ENCODE measurements around the gene CDC42BPB. TPM values are rescaled to one million over a fixed set of nuclear protein-coding genes. Genes with fewer than 3 reads are reported as not detected.

Gene CDC42BPB
- total and polyA plus RNA-seq, 2 of the 13 experiments (the other 11 are each of a cell fraction or from before 2014, with no cell fraction given): 19.7 to 32.3 TPM

DNA sequence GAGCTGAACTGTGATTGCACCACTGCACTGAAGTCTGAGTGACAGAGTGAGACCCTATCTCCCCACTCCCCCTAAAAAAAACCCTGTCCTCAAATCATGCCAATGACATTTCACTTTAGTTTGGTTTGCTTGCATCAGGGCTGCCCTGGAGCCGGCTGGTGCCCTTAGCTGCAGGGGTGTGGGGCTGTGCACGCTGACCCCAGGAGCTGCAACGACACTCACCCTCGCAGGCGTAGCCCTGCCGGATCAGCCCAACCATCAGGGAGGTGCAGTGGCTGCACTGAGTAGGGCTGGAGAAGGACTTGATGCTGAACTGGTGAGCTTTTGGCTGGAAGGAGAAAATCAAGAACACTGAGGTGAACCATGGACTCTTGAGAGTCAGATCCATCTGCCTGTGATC, 105.1 kb downstream of the CDC42BPB start:
- no peak overlapping the region for H3K9ac ChIP-seq (ENCODE audit: insufficient read depth, low read depth, low read length)
- H3K4me1 ChIP-seq (ENCODE audit: insufficient read depth, low read length): no peaks in the 10 kb centered on the region
- H3K4me2 ChIP-seq (ENCODE audit: low read depth, low read length): no peak overlapping the region
- in situ Hi-C loops (cut with HindIII; ENCODE audit: extremely low pct_ligation_motif_present, low pct_unique_long_range_greater_than_20kb): no loop called here
- H4K20me1 ChIP-seq (ENCODE audit: insufficient read depth, low read length): no peaks in the 10 kb centered on the region
- no peak overlapping the region for H3K27ac ChIP-seq (ENCODE audit: extremely low read length, insufficient read depth, low read length)
- FAIRE-seq (no peak), DNase-seq (ENCODE audit: low spot score) (no peak), ATAC-seq (no peak)
- no peaks in the 10 kb centered on the region for H3K9me3 ChIP-seq (ENCODE audit: low read length)
- intact Hi-C loops (cut with micrococcal nuclease; ENCODE audit: unreplicated experiment): no loop called here
- no TSS peak for BruUV-seq (replicated peaks)
- peaks cover 24 to 47% of the 10 kb centered on the region in 2 experiments for H3K36me3 ChIP-seq (replicated peaks in 1 of 2; ENCODE audit: control insufficient read depth in 1 of 2, insufficient read depth in 2 of 2, low read length in 2 of 2)
- no peak overlapping the region for H2AFZ ChIP-seq (ENCODE audit: low read length)
- H3K27me3 ChIP-seq (ENCODE audit: control insufficient read depth in 1 of 2, insufficient read depth in 2 of 2, low read length in 2 of 2): no peaks in the 10 kb centered on the region
- TF ChIP-seq MED13 (CRISPR knock-in tag; IDR thresholded peaks at IDR 0.05) (no peak), SOX13 (IDR thresholded peaks at IDR 0.05) (no peak), SOX13 (CRISPR knock-in tag; conservative IDR thresholded peaks at IDR 0.05 in 1 of 2, IDR thresholded peaks at IDR 0.05 in 1 of 2) (no peak), ZBTB8A (CRISPR knock-in tag; IDR thresholded peaks at IDR 0.05; ENCODE audit: borderline replicate concordance, low read depth) (no peak), FOXJ3 (CRISPR knock-in tag; IDR thresholded peaks at IDR 0.05; ENCODE audit: borderline replicate concordance) (no peak), ZNF484 (CRISPR knock-in tag; IDR thresholded peaks at IDR 0.05; ENCODE audit: borderline replicate concordance, low read depth) (no peak), KLF11 (CRISPR knock-in tag; IDR thresholded peaks at IDR 0.05) (no peak), ETV6 (CRISPR knock-in tag; conservative IDR thresholded peaks at IDR 0.05) (no peak), ZNF552 (CRISPR knock-in tag; IDR thresholded peaks at IDR 0.05; ENCODE audit: borderline replicate concordance) (no peak), MED8 (CRISPR knock-in tag; IDR thresholded peaks at IDR 0.05; ENCODE audit: insufficient replicate concordance) (no peak)
- TF ChIP-seq, protein P1, sequence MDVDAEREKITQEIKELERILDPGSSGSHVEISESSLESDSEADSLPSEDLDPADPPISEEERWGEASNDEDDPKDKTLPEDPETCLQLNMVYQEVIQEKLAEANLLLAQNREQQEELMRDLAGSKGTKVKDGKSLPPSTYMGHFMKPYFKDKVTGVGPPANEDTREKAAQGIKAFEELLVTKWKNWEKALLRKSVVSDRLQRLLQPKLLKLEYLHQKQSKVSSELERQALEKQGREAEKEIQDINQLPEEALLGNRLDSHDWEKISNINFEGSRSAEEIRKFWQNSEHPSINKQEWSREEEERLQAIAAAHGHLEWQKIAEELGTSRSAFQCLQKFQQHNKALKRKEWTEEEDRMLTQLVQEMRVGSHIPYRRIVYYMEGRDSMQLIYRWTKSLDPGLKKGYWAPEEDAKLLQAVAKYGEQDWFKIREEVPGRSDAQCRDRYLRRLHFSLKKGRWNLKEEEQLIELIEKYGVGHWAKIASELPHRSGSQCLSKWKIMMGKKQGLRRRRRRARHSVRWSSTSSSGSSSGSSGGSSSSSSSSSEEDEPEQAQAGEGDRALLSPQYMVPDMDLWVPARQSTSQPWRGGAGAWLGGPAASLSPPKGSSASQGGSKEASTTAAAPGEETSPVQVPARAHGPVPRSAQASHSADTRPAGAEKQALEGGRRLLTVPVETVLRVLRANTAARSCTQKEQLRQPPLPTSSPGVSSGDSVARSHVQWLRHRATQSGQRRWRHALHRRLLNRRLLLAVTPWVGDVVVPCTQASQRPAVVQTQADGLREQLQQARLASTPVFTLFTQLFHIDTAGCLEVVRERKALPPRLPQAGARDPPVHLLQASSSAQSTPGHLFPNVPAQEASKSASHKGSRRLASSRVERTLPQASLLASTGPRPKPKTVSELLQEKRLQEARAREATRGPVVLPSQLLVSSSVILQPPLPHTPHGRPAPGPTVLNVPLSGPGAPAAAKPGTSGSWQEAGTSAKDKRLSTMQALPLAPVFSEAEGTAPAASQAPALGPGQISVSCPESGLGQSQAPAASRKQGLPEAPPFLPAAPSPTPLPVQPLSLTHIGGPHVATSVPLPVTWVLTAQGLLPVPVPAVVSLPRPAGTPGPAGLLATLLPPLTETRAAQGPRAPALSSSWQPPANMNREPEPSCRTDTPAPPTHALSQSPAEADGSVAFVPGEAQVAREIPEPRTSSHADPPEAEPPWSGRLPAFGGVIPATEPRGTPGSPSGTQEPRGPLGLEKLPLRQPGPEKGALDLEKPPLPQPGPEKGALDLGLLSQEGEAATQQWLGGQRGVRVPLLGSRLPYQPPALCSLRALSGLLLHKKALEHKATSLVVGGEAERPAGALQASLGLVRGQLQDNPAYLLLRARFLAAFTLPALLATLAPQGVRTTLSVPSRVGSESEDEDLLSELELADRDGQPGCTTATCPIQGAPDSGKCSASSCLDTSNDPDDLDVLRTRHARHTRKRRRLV (CRISPR knock-in tag; IDR thresholded peaks at IDR 0.05): no peak
- TF ChIP-seq, protein P2, sequence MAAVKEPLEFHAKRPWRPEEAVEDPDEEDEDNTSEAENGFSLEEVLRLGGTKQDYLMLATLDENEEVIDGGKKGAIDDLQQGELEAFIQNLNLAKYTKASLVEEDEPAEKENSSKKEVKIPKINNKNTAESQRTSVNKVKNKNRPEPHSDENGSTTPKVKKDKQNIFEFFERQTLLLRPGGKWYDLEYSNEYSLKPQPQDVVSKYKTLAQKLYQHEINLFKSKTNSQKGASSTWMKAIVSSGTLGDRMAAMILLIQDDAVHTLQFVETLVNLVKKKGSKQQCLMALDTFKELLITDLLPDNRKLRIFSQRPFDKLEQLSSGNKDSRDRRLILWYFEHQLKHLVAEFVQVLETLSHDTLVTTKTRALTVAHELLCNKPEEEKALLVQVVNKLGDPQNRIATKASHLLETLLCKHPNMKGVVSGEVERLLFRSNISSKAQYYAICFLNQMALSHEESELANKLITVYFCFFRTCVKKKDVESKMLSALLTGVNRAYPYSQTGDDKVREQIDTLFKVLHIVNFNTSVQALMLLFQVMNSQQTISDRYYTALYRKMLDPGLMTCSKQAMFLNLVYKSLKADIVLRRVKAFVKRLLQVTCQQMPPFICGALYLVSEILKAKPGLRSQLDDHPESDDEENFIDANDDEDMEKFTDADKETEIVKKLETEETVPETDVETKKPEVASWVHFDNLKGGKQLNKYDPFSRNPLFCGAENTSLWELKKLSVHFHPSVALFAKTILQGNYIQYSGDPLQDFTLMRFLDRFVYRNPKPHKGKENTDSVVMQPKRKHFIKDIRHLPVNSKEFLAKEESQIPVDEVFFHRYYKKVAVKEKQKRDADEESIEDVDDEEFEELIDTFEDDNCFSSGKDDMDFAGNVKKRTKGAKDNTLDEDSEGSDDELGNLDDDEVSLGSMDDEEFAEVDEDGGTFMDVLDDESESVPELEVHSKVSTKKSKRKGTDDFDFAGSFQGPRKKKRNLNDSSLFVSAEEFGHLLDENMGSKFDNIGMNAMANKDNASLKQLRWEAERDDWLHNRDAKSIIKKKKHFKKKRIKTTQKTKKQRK (IDR thresholded peaks at IDR 0.05; ENCODE audit: low read length): no peak
- TF ChIP-seq, protein P3, sequence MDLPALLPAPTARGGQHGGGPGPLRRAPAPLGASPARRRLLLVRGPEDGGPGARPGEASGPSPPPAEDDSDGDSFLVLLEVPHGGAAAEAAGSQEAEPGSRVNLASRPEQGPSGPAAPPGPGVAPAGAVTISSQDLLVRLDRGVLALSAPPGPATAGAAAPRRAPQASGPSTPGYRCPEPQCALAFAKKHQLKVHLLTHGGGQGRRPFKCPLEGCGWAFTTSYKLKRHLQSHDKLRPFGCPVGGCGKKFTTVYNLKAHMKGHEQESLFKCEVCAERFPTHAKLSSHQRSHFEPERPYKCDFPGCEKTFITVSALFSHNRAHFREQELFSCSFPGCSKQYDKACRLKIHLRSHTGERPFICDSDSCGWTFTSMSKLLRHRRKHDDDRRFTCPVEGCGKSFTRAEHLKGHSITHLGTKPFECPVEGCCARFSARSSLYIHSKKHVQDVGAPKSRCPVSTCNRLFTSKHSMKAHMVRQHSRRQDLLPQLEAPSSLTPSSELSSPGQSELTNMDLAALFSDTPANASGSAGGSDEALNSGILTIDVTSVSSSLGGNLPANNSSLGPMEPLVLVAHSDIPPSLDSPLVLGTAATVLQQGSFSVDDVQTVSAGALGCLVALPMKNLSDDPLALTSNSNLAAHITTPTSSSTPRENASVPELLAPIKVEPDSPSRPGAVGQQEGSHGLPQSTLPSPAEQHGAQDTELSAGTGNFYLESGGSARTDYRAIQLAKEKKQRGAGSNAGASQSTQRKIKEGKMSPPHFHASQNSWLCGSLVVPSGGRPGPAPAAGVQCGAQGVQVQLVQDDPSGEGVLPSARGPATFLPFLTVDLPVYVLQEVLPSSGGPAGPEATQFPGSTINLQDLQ (CRISPR knock-in tag; IDR thresholded peaks at IDR 0.05): no peak
- TF ChIP-seq, protein P4, sequence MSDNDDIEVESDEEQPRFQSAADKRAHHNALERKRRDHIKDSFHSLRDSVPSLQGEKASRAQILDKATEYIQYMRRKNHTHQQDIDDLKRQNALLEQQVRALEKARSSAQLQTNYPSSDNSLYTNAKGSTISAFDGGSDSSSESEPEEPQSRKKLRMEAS (IDR thresholded peaks at IDR 0.05): no peak
- WGBS (ENCODE audit: low lambda C conversion rate): no CpG with 5 or more reads among the region's 6 CpGs
- H3K79me2 ChIP-seq (ENCODE audit: insufficient read depth, low read length): no peaks in the 10 kb centered on the region
- CTCF ChIA-PET (ENCODE audit: low intra/inter-chr PET ratio, low total read pairs): no interaction called here
- POLR2A ChIA-PET: no interaction called here
- H3K4me3 ChIP-seq (replicated peaks in 1 of 3; ENCODE audit: insufficient read depth in 1 of 3, low read depth in 2 of 3, low read length in 3 of 3): no peak overlapping the region
